Parathyroid adenoma (tissue), 2 donors: ENCODE results near the gene SP1.
"Not testable (repeated sequence)": the region's sequence is repeated elsewhere in the genome, so short reads cannot be mapped to it uniquely, and the experiment has no call there.

ENCODE experiments used
- H2AFZ ChIP-seq: fragments of 300-600 bp; sonication (generic); one replicate; pipeline ENCODE4 v1.7.0; 2017; ENCODE audit warnings: antibody characterized with exemption, mild to moderate bottlenecking
- H3K27ac ChIP-seq: fragments of 300-600 bp; sonication (generic); one replicate; pipeline ENCODE4 v1.7.0; 2017
- H3K27me3 ChIP-seq: fragments of 300-600 bp; sonication (generic); one replicate; pipeline ENCODE4 v1.7.0; 2017; ENCODE audit warnings: low read length; ENCODE audit not compliant: control insufficient read depth, insufficient read depth
- H3K36me3 ChIP-seq: fragments of 300-600 bp; sonication (generic); one replicate; pipeline ENCODE4 v1.7.0; 2017; ENCODE audit warnings: low read length; ENCODE audit not compliant: control insufficient read depth, insufficient read depth
- H3K4me1 ChIP-seq: fragments of 300-600 bp; sonication (generic); one replicate; pipeline ENCODE4 v1.7.0; 2017; ENCODE audit warnings: control low read depth
- H3K4me2 ChIP-seq: fragments of 300-600 bp; sonication (generic); one replicate; pipeline ENCODE4 v1.7.0; 2017; ENCODE audit warnings: low read length
- H3K4me3 ChIP-seq: fragments of 300-600 bp; sonication (generic); one replicate; pipeline ENCODE4 v1.7.0; 2017; ENCODE audit warnings: low read depth, low read length
- H3K79me2 ChIP-seq: fragments of 300-600 bp; sonication (generic); one replicate; pipeline ENCODE4 v1.7.0; 2017; ENCODE audit warnings: control low read depth
- H3K9ac ChIP-seq: fragments of 300-600 bp; sonication (generic); one replicate; pipeline ENCODE4 v1.7.0; 2017; ENCODE audit warnings: mild to moderate bottlenecking
- H3K9me3 ChIP-seq: fragments of 300-600 bp; sonication (generic); one replicate; pipeline ENCODE4 v1.7.0; 2017; ENCODE audit warnings: low read length; ENCODE audit not compliant: control insufficient read depth
- TF ChIP-seq, protein P1 (sequence below): fragments of 300-600 bp; sonication (generic); IDR thresholded peaks from one replicate; pipeline ENCODE4 v1.7.0; 2017; ENCODE audit warnings: antibody characterized with exemption, mild to moderate bottlenecking
- donor health status: primary hyperparathyroidism.

SP1 gene

DNA sequence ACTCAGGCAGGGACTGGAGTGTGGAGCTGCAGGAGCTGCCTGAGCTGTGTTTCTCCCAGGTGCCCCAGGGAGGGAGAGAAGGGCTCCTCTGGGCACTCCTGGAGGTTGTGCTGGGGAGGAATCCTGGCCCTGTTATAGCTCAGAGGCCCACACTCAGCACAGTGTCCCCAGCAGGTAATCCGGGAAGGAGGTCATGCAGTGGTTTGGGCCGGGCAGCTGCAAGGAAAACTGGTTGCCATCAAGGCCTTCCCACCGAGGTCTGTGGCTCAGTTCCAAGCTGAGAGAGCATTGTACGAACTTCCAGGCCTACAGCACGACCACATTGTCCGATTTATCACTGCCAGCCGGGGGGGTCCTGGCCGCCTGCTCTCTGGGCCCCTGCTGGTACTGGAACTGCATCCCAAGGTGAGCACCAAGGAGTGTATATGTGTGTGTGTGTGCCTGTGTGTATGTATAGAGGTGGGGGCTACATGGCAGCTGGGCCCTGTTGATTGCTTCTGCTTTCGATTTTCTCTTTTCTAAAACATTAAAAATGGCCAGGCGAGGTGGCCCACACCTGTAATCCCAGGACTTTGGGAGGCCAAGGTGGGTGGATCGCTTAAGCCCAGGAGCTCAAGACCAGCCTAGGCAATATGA lies 45.7 kb downstream of the SP1 start:
- H3K4me1 ChIP-seq: peaks cover 3% of the 10 kb centered on the region
- TF ChIP-seq, protein P1, sequence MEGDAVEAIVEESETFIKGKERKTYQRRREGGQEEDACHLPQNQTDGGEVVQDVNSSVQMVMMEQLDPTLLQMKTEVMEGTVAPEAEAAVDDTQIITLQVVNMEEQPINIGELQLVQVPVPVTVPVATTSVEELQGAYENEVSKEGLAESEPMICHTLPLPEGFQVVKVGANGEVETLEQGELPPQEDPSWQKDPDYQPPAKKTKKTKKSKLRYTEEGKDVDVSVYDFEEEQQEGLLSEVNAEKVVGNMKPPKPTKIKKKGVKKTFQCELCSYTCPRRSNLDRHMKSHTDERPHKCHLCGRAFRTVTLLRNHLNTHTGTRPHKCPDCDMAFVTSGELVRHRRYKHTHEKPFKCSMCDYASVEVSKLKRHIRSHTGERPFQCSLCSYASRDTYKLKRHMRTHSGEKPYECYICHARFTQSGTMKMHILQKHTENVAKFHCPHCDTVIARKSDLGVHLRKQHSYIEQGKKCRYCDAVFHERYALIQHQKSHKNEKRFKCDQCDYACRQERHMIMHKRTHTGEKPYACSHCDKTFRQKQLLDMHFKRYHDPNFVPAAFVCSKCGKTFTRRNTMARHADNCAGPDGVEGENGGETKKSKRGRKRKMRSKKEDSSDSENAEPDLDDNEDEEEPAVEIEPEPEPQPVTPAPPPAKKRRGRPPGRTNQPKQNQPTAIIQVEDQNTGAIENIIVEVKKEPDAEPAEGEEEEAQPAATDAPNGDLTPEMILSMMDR: no peak
- H2AFZ ChIP-seq: no peak overlapping the region
- H3K36me3 ChIP-seq: no peaks in the 10 kb centered on the region
- no peaks in the 10 kb centered on the region for H3K9me3 ChIP-seq
- H3K9ac ChIP-seq: no peak overlapping the region
- no peaks in the 10 kb centered on the region for H3K79me2 ChIP-seq
- H3K4me3 ChIP-seq: no peak overlapping the region
- no peaks in the 10 kb centered on the region for H3K27me3 ChIP-seq
- no peak overlapping the region for H3K27ac ChIP-seq
- H3K4me2 ChIP-seq: no peak overlapping the region

DNA sequence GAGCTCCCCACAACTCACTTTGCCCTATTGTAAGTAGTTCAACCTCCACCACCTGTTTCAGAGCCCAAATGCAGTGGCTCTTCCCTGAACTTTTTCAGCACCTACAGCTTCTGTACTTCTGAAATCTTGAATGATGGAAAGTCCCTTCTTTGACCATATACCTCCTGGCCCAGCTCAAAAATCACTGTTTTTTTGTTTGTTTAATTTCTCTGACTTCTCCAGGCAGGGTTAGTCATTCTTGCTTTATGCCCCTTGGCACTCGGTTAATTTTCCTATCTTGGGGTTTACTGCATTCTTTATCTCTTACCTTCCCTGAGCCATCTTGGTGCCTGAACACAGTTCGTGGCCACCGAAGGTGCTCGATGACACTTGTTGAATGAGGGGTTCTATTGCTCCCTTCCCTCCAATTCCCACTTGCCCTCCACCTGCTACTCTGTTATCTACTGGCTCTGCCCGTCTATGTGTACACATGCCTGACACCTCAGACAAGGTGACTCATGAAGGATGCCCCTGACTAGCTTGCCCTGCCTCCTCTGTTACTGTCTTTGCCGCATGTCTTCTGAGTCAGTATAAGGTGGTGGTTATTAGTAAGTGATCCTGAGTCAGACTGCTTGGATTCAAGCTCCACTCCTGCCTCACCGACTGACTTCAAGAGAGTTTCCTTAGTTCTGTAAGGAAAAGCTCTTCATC lies 48.1 kb downstream of the SP1 start:
- TF ChIP-seq, protein P1: no peak
- no peak overlapping the region for H3K9ac ChIP-seq
- no peak overlapping the region for H3K27ac ChIP-seq

DNA sequence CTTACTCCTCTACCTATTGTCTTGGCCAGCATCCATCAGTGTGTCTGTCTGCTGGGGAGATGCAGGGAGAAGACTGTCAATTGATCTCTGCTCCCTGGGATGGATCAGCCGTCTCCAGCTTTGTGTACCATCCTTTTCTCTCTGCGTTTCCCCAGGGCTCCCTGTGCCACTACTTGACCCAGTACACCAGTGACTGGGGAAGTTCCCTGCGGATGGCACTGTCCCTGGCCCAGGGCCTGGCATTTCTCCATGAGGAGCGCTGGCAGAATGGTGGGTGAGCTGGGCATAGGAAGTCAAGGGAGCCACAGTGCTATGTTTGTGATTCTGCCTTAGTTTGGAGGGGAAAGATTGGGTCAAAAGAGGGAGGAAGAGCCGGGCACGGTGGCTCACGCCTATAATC lies 48.8 kb downstream of the SP1 start:
- no peaks in the 10 kb centered on the region for H3K9me3 ChIP-seq
- H3K36me3 ChIP-seq: no peaks in the 10 kb centered on the region
- H3K9ac ChIP-seq: no peak overlapping the region
- H3K4me1 ChIP-seq: peaks cover 5% of the 10 kb centered on the region
- H3K4me2 ChIP-seq: no peak overlapping the region
- H3K27ac ChIP-seq: no peak overlapping the region
- H3K27me3 ChIP-seq: no peaks in the 10 kb centered on the region
- no peak overlapping the region for H3K4me3 ChIP-seq
- TF ChIP-seq, protein P1: no peak
- no peak overlapping the region for H2AFZ ChIP-seq
- no peaks in the 10 kb centered on the region for H3K79me2 ChIP-seq

More for the DNA sequence above, 48.1 kb downstream of the SP1 start:
- H3K36me3 ChIP-seq: no peaks in the 10 kb centered on the region
- H3K4me3 ChIP-seq: no peak overlapping the region
- no peak overlapping the region for H2AFZ ChIP-seq
- H3K4me1 ChIP-seq: peaks cover 5% of the 10 kb centered on the region
- no peaks in the 10 kb centered on the region for H3K79me2 ChIP-seq
- no peaks in the 10 kb centered on the region for H3K9me3 ChIP-seq
- H3K27me3 ChIP-seq: no peaks in the 10 kb centered on the region
- H3K4me2 ChIP-seq: no peak overlapping the region

DNA sequence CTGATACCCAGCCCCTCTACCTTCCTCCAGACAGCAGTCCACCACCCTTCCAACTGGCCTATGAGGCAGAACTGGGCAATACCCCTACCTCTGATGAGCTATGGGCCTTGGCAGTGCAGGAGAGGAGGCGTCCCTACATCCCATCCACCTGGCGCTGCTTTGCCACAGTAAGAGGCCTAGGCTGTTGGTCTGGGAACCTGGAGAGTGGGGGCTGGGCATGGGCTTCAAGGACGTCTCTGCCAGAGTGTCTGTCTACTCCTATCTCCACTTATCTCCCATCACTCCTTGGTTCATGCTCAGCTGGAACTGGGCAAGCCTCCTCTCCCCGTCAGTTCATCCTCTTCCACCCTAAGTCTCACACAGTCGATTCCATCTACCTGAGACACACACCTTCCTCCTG lies 50.1 kb downstream of the SP1 start:
- Histone ChIP-seq H3K9ac (no peak overlapping the region), H3K27ac (no peak overlapping the region), H3K79me2 (no peaks in the 10 kb centered on the region), H3K4me3 (no peak overlapping the region), H3K4me1 (peaks cover 5% of the 10 kb centered on the region), H3K4me2 (peak overlapping the region; percentile 23), H2AFZ (peak overlapping the region; percentile 80), H3K9me3 (no peaks in the 10 kb centered on the region), H3K36me3 (no peaks in the 10 kb centered on the region), H3K27me3 (no peaks in the 10 kb centered on the region)
- TF ChIP-seq, protein P1: no peak

DNA sequence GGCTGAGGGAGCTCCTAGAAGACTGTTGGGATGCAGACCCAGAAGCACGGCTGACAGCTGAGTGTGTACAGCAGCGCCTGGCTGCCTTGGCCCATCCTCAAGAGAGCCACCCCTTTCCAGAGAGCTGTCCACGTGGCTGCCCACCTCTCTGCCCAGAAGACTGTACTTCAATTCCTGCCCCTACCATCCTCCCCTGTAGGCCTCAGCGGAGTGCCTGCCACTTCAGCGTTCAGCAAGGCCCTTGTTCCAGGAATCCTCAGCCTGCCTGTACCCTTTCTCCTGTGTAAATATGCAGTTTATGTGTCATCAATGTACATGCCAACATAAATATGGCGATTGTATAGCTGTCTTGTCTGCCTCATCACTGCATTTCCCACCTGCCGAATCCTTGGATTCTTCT lies 51.2 kb downstream of the SP1 start:
- Histone ChIP-seq H3K27ac (no peak overlapping the region), H3K4me2 (no peak overlapping the region), H3K4me3 (no peak overlapping the region), H3K4me1 (peaks cover 5% of the 10 kb centered on the region), H3K36me3 (no peaks in the 10 kb centered on the region), H3K9ac (no peak overlapping the region), H3K27me3 (no peaks in the 10 kb centered on the region), H3K79me2 (no peaks in the 10 kb centered on the region), H2AFZ (peak overlapping the region; percentile 80), H3K9me3 (no peaks in the 10 kb centered on the region)
- TF ChIP-seq, protein P1: no peak

DNA sequence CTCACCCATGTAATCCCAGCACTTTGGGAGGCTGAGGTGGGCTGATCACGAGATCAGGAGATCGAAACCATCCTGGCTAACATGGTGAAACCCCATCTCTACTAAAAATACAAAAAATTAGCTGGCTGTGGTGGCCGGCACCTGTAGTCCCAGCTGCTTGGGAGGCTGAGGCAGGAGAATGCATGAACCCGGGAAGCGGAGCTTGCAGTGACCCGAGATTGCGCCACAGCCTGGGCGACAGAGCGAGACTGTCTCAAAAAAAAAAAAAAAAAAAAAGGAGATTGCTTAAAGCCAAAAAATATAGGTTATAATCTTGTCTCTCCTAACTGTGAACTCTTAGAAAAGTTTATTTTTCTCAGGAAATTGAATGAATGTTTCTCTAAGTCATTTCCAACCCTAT lies 55.4 kb downstream of the SP1 start:
- not testable (repeated sequence) for H3K79me2 ChIP-seq, H3K4me1 ChIP-seq

DNA sequence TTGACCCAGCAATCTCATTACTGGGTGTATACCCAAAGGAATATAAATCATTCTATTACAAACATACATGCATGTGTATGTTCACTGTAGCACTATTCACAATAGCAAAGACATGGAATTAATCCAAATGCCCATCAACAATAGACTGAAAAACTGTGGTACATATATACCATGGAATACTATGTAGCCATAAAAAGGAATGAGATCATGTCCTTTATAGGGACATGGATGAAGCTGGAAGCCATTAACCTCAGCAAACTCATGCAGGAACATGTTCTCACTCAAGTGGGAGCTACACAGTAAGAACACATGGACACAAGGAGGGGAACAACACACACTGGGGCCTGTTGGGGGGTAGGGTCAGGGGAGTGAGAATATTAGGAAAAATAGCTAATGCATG lies 59.6 kb downstream of the SP1 start:
- H3K4me2 ChIP-seq, H3K4me3 ChIP-seq, H3K27ac ChIP-seq, H3K36me3 ChIP-seq, H2AFZ ChIP-seq, H3K9ac ChIP-seq, H3K27me3 ChIP-seq, H3K9me3 ChIP-seq, H3K79me2 ChIP-seq, H3K4me1 ChIP-seq: not testable (repeated sequence)

More for the DNA sequence above, 55.4 kb downstream of the SP1 start:
- not testable (repeated sequence) for H3K9ac ChIP-seq, H3K27ac ChIP-seq, H3K4me3 ChIP-seq, H3K27me3 ChIP-seq, H3K4me2 ChIP-seq, H3K9me3 ChIP-seq, H2AFZ ChIP-seq, H3K36me3 ChIP-seq
